Hippocampal formation (tissue), 2 donors: ENCODE data around the gene PPY.
"Not testable (repeated sequence)": the region's sequence is repeated elsewhere in the genome, so short reads cannot be mapped to it uniquely, and the experiment has no call there.

Source experiments
- DNase-seq, 2 donors: peaks; one replicate each; lab custom pipeline; 2025; lab: John Stamatoyannopoulos, UW

Gene PPY

GRCh38 chr17:43942051-43942685 is at the start of gene PPY:
PPY (minus strand) TSS chr17:43942476; CDS start chr17:43941654, 822 bp downstream.
- no peak for DNase-seq

GRCh38 chr17:43988301-43988700 is 46.0 kb upstream of the PPY start:
- DNase-seq, result no peak

- DNase-seq, result no peak
These were observed 45.1 kb upstream of the PPY start for GRCh38 chr17:43987131-43988021.

GRCh38 chr17:43986225-43986981 is 44.1 kb upstream of the PPY start:
- no peak for DNase-seq

GRCh38 chr17:43984521-43984920 is 42.2 kb upstream of the PPY start:
- no peak for DNase-seq

GRCh38 chr17:43983515-43984411 is 41.5 kb upstream of the PPY start:
- no peak for DNase-seq

- DNase-seq, result no peak
These were observed 40.9 kb upstream of the PPY start for GRCh38 chr17:43983196-43983514.

- no peak for DNase-seq
These were observed 39.9 kb upstream of the PPY start for GRCh38 chr17:43982171-43982570.

GRCh38 chr17:43979671-43980070 is 37.4 kb upstream of the PPY start:
- no peak for DNase-seq

GRCh38 chr17:43979011-43979410 is 36.7 kb upstream of the PPY start:
- no peak for DNase-seq

GRCh38 chr17:43978078-43978477 is 35.8 kb upstream of the PPY start:
- DNase-seq, result no peak

GRCh38 chr17:43976963-43977837 is 34.9 kb upstream of the PPY start:
- no peak for DNase-seq

- DNase-seq, result no peak
These were observed 33.6 kb upstream of the PPY start for GRCh38 chr17:43975898-43976297.

- no peak for DNase-seq
These were observed 32.3 kb upstream of the PPY start for GRCh38 chr17:43974382-43975266.

GRCh38 chr17:43972444-43973212 is 30.4 kb upstream of the PPY start:
- not testable (repeated sequence) for DNase-seq

- DNase-seq, result not testable (repeated sequence)
These were observed 29.2 kb upstream of the PPY start for GRCh38 chr17:43971436-43971835.

GRCh38 chr17:43970366-43970765 is 28.1 kb upstream of the PPY start:
- DNase-seq, result no peak

GRCh38 chr17:43967251-43967875 is 25.1 kb upstream of the PPY start:
- DNase-seq, result no peak
